K562 (cell line): Measurements from ENCODE around the gene ST7. TPM values are rescaled to one million over a fixed set of nuclear protein-coding genes. Genes with fewer than 3 reads are reported as not detected.
A peak's percentile ranks its signal among the peaks of the same experiment; 100 is the strongest.

ENCODE experiments used
- ARNT ChIP-seq, 2 experiments: fragments of 450-650 bp; IDR thresholded peaks; 2 replicates each; pipeline ENCODE4 v1.6.1; 2016; ENCODE audit warnings: mild to moderate bottlenecking in 1 of 2
- CBX2 ChIP-seq: fragments of 200-600 bp; sonication (generic); IDR thresholded peaks from one replicate; pipeline ENCODE4 v1.6.1; 2012; ENCODE audit warnings: mild to moderate bottlenecking, low read length, inconsistent platforms; ENCODE audit not compliant: insufficient read depth, poor library complexity, severe bottlenecking
- E2F3 ChIP-seq: fragments of 250-450 bp; sonication (Bioruptor Pico); IDR thresholded peaks from 2 replicates; pipeline ENCODE4 v1.4.0; 2020; ENCODE audit warnings: mild to moderate bottlenecking
- GTF2E2 ChIP-seq: fragments of 200-800 bp; sonication (Bioruptor generic); IDR thresholded peaks from 2 replicates; pipeline ENCODE4 v1.6.1; 2016; ENCODE audit warnings: missing genetic modification characterization, missing compliant biosample characterization
- HNRNPLL ChIP-seq: fragments of 200-400 bp; formaldehyde crosslinking; IDR thresholded peaks from 2 replicates; pipeline ENCODE4 v1.6.1; 2017; ENCODE audit warnings: low read length, low read depth, mild to moderate bottlenecking; ENCODE audit not compliant: poor library complexity, severe bottlenecking
- JUNB ChIP-seq: fragments of 450-650 bp; formaldehyde crosslinking; conservative IDR thresholded peaks from 2 replicates; pipeline ENCODE4 v1.4.0; 2020; ENCODE audit warnings: mild to moderate bottlenecking
- MCM2 ChIP-seq: fragments of 450-650 bp; IDR thresholded peaks from 2 replicates; pipeline ENCODE4 v1.6.1; 2017; ENCODE audit warnings: low read depth, mild to moderate bottlenecking
- NCOA2 ChIP-seq, 2 experiments: fragments of 450-650 bp; IDR thresholded peaks; 2 replicates each; pipeline ENCODE4 v1.6.1; 2018; ENCODE audit warnings: mild to moderate bottlenecking in 2 of 2, moderate library complexity in 1 of 2; ENCODE audit not compliant: partially characterized antibody in 2 of 2
- PRPF4 ChIP-seq: fragments of 200-400 bp; formaldehyde crosslinking; IDR thresholded peaks from one replicate; pipeline ENCODE4 v1.6.1; 2017; ENCODE audit warnings: low read length, low read depth, mild to moderate bottlenecking; ENCODE audit not compliant: insufficient read depth, poor library complexity, severe bottlenecking
- SMAD2 ChIP-seq: fragments of 150-350 bp; IDR thresholded peaks from 2 replicates; pipeline ENCODE4 v1.6.1; 2014; ENCODE audit warnings: low read depth, mild to moderate bottlenecking, low read length
- TAL1 ChIP-seq: fragments of 450-650 bp; IDR thresholded peaks from 2 replicates; pipeline ENCODE4 v1.6.1; 2016; ENCODE audit warnings: mild to moderate bottlenecking
- ZNF75A ChIP-seq: fragments of 450-650 bp; formaldehyde crosslinking; IDR thresholded peaks from 2 replicates; pipeline ENCODE4 v1.4.0; 2020; ENCODE audit warnings: mild to moderate bottlenecking
- ZNF778 ChIP-seq: fragments of 450-650 bp; formaldehyde crosslinking; IDR thresholded peaks from 2 replicates; pipeline ENCODE4 v1.4.0; 2020; ENCODE audit warnings: mild to moderate bottlenecking, moderate library complexity
- polyA plus RNA-seq, 8 experiments: library from polyadenylated mRNA; depleted of rRNA in 4 of 8; stranded (reverse) in 5 of 8; unstranded in 3 of 8; fragments of >200 nt; fragmentation: Nextera tagmentation in 2 of 8; fragmentation: Illumina TruSeq in 1 of 8; extraction: Ambion mirVana in 2 of 8; extraction: Trizol in 1 of 8; gene quantifications; 2 replicates each; pipeline versions ENCODE4 v1.2.1 to v1.2.3, GENCODE V29; 2011 to 2014; ENCODE audit warnings: inconsistent platforms in 1 of 8, missing spikeins in 1 of 8
- total RNA-seq, 7 experiments: library from RNA; depleted of rRNA in 6 of 7; stranded (reverse); fragments of >200 nt in 6 of 7; fragmentation: Illumina TruSeq in 2 of 7; extraction: Trizol in 2 of 7; gene quantifications; 2 replicates each; pipeline versions ENCODE4 v1.2.1 to v1.2.3, GENCODE V29; 2011 to 2021; ENCODE audit warnings: low replicate concordance in 1 of 7
- TF ChIP-seq, protein P1 (sequence below), 2 experiments: IDR thresholded peaks in 1 of 2; conservative IDR thresholded peaks in 1 of 2; 2 replicates each; pipeline ENCODE4 v1.6.1; 2016; ENCODE audit warnings: low read depth in 2 of 2, mild to moderate bottlenecking in 1 of 2, missing compliant biosample characterization in 1 of 2, missing genetic modification characterization in 1 of 2, moderate library complexity in 1 of 2
- TF ChIP-seq, protein P2 (sequence below), 2 experiments: fragments of 450-650 bp; formaldehyde crosslinking in 1 of 2; IDR thresholded peaks; 2 replicates each; pipeline versions ENCODE4 v1.4.0 to v1.6.1; 2014 to 2020; ENCODE audit warnings: mild to moderate bottlenecking in 2 of 2, borderline replicate concordance in 1 of 2, low read depth in 1 of 2

ST7 gene
- total and polyA plus RNA-seq, 9 of the 15 experiments (the other 6 are each of a cell fraction or from before 2014, with no cell fraction given): 23.9 to 56.3 (median 36.9) TPM

DNA sequence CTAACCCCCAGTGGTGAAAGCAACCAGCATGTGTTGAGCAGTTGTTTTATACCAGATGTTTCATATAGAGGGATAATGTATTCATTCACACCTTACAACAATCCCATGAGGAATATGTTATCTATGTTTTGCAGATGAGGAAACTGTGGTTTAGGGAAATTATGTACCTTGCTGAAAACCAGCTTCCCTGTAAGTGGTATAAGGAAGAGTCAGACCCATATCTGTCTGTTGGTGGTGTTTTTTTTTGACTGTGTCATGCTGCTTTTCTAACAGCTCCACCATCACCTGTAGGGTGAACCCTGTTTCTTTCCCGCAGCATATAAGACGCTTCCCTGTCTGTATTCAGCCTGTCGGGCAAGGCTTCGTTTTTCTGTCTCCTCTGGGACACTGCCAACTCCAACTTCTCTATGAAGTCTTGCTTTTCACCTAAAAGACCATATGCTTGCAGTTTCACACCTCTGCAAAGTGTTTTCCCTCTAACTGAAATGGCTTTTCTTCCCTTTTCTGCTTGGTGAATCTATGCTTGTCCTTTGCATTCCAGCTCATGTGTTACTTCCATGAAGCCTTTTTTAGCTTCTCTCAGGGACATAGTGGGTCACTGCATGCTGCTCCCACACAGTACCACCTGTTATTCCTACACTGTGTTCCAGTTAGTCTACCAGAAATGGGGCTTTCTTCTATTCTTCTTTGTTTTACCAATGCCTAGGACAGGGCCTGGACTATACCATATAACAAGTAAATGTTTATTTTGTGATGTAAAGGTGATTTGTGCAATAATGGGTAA is 92.8 kb downstream of the ST7 start (continued):
- TF ChIP-seq ARNT (IDR thresholded peaks at IDR 0.05): no peak
- no peak for TF ChIP-seq MCM2
- TF ChIP-seq, protein P1, sequence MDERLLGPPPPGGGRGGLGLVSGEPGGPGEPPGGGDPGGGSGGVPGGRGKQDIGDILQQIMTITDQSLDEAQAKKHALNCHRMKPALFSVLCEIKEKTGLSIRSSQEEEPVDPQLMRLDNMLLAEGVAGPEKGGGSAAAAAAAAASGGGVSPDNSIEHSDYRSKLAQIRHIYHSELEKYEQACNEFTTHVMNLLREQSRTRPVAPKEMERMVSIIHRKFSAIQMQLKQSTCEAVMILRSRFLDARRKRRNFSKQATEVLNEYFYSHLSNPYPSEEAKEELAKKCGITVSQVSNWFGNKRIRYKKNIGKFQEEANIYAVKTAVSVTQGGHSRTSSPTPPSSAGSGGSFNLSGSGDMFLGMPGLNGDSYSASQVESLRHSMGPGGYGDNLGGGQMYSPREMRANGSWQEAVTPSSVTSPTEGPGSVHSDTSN (CRISPR knock-in tag; IDR thresholded peaks at IDR 0.05; ENCODE audit: low read depth): no peak
- TF ChIP-seq, protein P1 (tag; conservative IDR thresholded peaks at IDR 0.05; ENCODE audit: low read depth): no peak
- TF ChIP-seq GTF2E2: peak; percentile 44; the same call in 1 of the 2 replicates
- TF ChIP-seq CBX2: no peak
- TF ChIP-seq ZNF75A (CRISPR knock-in tag): no peak
- TF ChIP-seq JUNB (CRISPR knock-in tag): no peak
- TF ChIP-seq SMAD2: no peak
- no peak for TF ChIP-seq ZNF778 (CRISPR knock-in tag)
- TF ChIP-seq NCOA2 (IDR thresholded peaks at IDR 0.05; ENCODE audit: partially characterized antibody in 2 of 2): no peak
- TF ChIP-seq HNRNPLL: no peak
- peak; percentile 60 for TF ChIP-seq TAL1
- no peak for TF ChIP-seq PRPF4
- no peak for TF ChIP-seq E2F3 (CRISPR knock-in tag)
- TF ChIP-seq, protein P2, sequence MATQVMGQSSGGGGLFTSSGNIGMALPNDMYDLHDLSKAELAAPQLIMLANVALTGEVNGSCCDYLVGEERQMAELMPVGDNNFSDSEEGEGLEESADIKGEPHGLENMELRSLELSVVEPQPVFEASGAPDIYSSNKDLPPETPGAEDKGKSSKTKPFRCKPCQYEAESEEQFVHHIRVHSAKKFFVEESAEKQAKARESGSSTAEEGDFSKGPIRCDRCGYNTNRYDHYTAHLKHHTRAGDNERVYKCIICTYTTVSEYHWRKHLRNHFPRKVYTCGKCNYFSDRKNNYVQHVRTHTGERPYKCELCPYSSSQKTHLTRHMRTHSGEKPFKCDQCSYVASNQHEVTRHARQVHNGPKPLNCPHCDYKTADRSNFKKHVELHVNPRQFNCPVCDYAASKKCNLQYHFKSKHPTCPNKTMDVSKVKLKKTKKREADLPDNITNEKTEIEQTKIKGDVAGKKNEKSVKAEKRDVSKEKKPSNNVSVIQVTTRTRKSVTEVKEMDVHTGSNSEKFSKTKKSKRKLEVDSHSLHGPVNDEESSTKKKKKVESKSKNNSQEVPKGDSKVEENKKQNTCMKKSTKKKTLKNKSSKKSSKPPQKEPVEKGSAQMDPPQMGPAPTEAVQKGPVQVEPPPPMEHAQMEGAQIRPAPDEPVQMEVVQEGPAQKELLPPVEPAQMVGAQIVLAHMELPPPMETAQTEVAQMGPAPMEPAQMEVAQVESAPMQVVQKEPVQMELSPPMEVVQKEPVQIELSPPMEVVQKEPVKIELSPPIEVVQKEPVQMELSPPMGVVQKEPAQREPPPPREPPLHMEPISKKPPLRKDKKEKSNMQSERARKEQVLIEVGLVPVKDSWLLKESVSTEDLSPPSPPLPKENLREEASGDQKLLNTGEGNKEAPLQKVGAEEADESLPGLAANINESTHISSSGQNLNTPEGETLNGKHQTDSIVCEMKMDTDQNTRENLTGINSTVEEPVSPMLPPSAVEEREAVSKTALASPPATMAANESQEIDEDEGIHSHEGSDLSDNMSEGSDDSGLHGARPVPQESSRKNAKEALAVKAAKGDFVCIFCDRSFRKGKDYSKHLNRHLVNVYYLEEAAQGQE (IDR thresholded peaks at IDR 0.05; ENCODE audit: borderline replicate concordance): no peak
- TF ChIP-seq, protein P2 (CRISPR knock-in tag; IDR thresholded peaks at IDR 0.05; ENCODE audit: low read depth): no peak
